ENCODE measurements around the gene CD164.
A peak's percentile ranks its signal among the peaks of the same experiment; 100 is the strongest.

Gene CD164

GRCh38 chr6:109396046-109396718 is 13.9 kb upstream of the CD164 start:
- Histone ChIP-seq H3K4me1 (ENCODE audit: control insufficient read depth in 1 of 2, insufficient read depth in 1 of 2, low read depth in 1 of 2, low read length in 1 of 2) (peaks cover 5 to 12% of the 10 kb centered on the region in 2 experiments), H3K9me3 (no peaks in the 10 kb centered on the region), H3K27me3 (no peaks in the 10 kb centered on the region), H3K4me3 (ENCODE audit: low read depth in 1 of 2, low read length in 1 of 2) (no peak overlapping the region), H3K27ac (no peak overlapping the region), H3K36me3 (no peaks in the 10 kb centered on the region)
- TF ChIP-seq CTCF (IDR thresholded peaks at IDR 0.05): no peak

- Histone ChIP-seq H3K27ac (no peak overlapping the region), H3K36me3 (no peaks in the 10 kb centered on the region), H3K9me3 (no peaks in the 10 kb centered on the region), H3K4me3 (ENCODE audit: low read depth in 1 of 2, low read length in 1 of 2) (no peak overlapping the region), H3K4me1 (ENCODE audit: control insufficient read depth in 1 of 2, insufficient read depth in 1 of 2, low read depth in 1 of 2, low read length in 1 of 2) (peaks cover 21 to 35% of the 10 kb centered on the region in 2 experiments), H3K27me3 (no peaks in the 10 kb centered on the region)
- TF ChIP-seq CTCF (IDR thresholded peaks at IDR 0.05): no peak
Measured at GRCh38 chr6:109393886-109394281, 11.6 kb upstream of the CD164 start.

- Histone ChIP-seq H3K27me3 (no peaks in the 10 kb centered on the region), H3K4me1 (ENCODE audit: control insufficient read depth in 1 of 2, insufficient read depth in 1 of 2, low read depth in 1 of 2, low read length in 1 of 2) (peaks cover 25 to 40% of the 10 kb centered on the region in 2 experiments), H3K9me3 (no peaks in the 10 kb centered on the region), H3K4me3 (ENCODE audit: low read depth in 1 of 2, low read length in 1 of 2) (no peak overlapping the region), H3K36me3 (no peaks in the 10 kb centered on the region), H3K27ac (no peak overlapping the region)
- TF ChIP-seq CTCF (IDR thresholded peaks at IDR 0.05): no peak
Measured at GRCh38 chr6:109393157-109393885, 11.1 kb upstream of the CD164 start.

GRCh38 chr6:109389650-109390274 is 7.5 kb upstream of the CD164 start:
- no peak for TF ChIP-seq CTCF (IDR thresholded peaks at IDR 0.05)
- peak overlapping the region; percentile 62 for H3K27ac ChIP-seq
- peaks cover 46 to 62% of the 10 kb centered on the region in 2 experiments for H3K4me1 ChIP-seq (ENCODE audit: control insufficient read depth in 1 of 2, insufficient read depth in 1 of 2, low read depth in 1 of 2, low read length in 1 of 2)
- no peak overlapping the region for H3K4me3 ChIP-seq (ENCODE audit: low read depth in 1 of 2, low read length in 1 of 2)
- no peaks in the 10 kb centered on the region for H3K36me3 ChIP-seq
- H3K9me3 ChIP-seq: no peaks in the 10 kb centered on the region
- no peaks in the 10 kb centered on the region for H3K27me3 ChIP-seq

- Histone ChIP-seq H3K36me3 (no peaks in the 10 kb centered on the region), H3K4me3 (ENCODE audit: low read depth in 1 of 2, low read length in 1 of 2) (no peak overlapping the region), H3K27ac (peak overlapping the region; percentile 49), H3K4me1 (ENCODE audit: control insufficient read depth in 1 of 2, insufficient read depth in 1 of 2, low read depth in 1 of 2, low read length in 1 of 2) (peaks cover 60 to 77% of the 10 kb centered on the region in 2 experiments), H3K9me3 (no peaks in the 10 kb centered on the region), H3K27me3 (no peaks in the 10 kb centered on the region)
- TF ChIP-seq CTCF (IDR thresholded peaks at IDR 0.05): no peak
Measured at GRCh38 chr6:109388265-109388664, 6.0 kb upstream of the CD164 start.

Data from neutrophil (primary cell).